T-cell (primary cell): ENCODE results near the gene RNASE12. TPM values are rescaled to one million over a fixed set of nuclear protein-coding genes. Genes with fewer than 3 reads are reported as not detected.

Experiments used
- ATAC-seq, 4 experiments: fragments of 200-7000 bp in 3 of 4; fragments of 150-1000 bp in 1 of 4; cut with Tn5 transposase; replicated peaks in 1 of 4; 1 replicate in 3 of 4; 2 replicates in 1 of 4; pipeline ENCODE4 v1.10.0; 2021; ENCODE audit warnings: moderate library complexity in 3 of 4, mild to moderate bottlenecking in 2 of 4, moderate number of reproducible peaks in 1 of 4
- CTCF ChIA-PET, 2 donors: fragments of 300-600 bp; sonication (Branson Sonifier 250); formaldehyde crosslinking; loops; one replicate each; lab custom pipeline; 2022; ENCODE audit warnings: antibody characterized with exemption in 2 of 2; lab: Charles Lee
- POLR2A ChIA-PET, 2 donors: fragments of 300-600 bp; sonication (Branson Sonifier 250); formaldehyde crosslinking; loops; one replicate each; lab custom pipeline; 2022; ENCODE audit warnings: antibody characterized with exemption in 2 of 2; lab: Charles Lee
- DNase-seq, 35 experiments: peaks; one replicate each; pipeline versions ENCODE4 v3.0.0 to v3.0.0-alpha.2; 2013 to 2023
- H3K27ac ChIP-seq: one replicate; pipeline ENCODE4 v1.5.1; 2013; ENCODE audit warnings: low read length
- H3K27me3 ChIP-seq, 2 experiments: replicated peaks in 1 of 2; 1 replicate in 1 of 2; 2 replicates in 1 of 2; pipeline versions ENCODE4 v1.6.1 to v1.7.0; 2013; ENCODE audit warnings: low read length in 1 of 2, mixed read lengths in 1 of 2; ENCODE audit not compliant: control insufficient read depth in 2 of 2, insufficient read depth in 2 of 2; ENCODE audit errors: extremely low read depth in 1 of 2
- H3K36me3 ChIP-seq, 2 donors: 1 replicate in 1 of 2; 2 replicates in 1 of 2; pipeline versions ENCODE4 v1.6.1 to v1.7.0; 2013; ENCODE audit warnings: low read length in 1 of 2; ENCODE audit not compliant: control insufficient read depth in 2 of 2, insufficient read depth in 1 of 2; ENCODE audit errors: extremely low read depth in 1 of 2
- H3K4me1 ChIP-seq, 2 experiments: 1 replicate in 1 of 2; 2 replicates in 1 of 2; pipeline versions ENCODE4 v1.6.1 to v1.7.0; 2013; ENCODE audit warnings: low read length in 2 of 2, mixed read lengths in 1 of 2; ENCODE audit not compliant: insufficient read depth in 2 of 2, control insufficient read depth in 1 of 2; ENCODE audit errors: extremely low read depth in 1 of 2
- H3K4me3 ChIP-seq, 2 donors: 1 replicate in 1 of 2; 2 replicates in 1 of 2; pipeline versions ENCODE4 v1.5.1 to v1.7.0; 2013; ENCODE audit warnings: mild to moderate bottlenecking in 2 of 2, low read length in 1 of 2, moderate library complexity in 1 of 2; ENCODE audit not compliant: control insufficient read depth in 1 of 2; ENCODE audit errors: extremely low read depth in 1 of 2
- H3K9me3 ChIP-seq: 2 replicates; pipeline ENCODE4 v1.7.0; 2013
- H3K27ac Mint-ChIP-seq, 2 donors: one replicate each; pipeline ENCODE4 v1.8.0; 2020 to 2021; ENCODE audit warnings: mild to moderate bottlenecking in 2 of 2, mixed read lengths in 2 of 2
- H3K27me3 Mint-ChIP-seq, 2 donors: one replicate each; pipeline ENCODE4 v1.8.0; 2021 to 2022; ENCODE audit warnings: mixed read lengths in 2 of 2
- H3K36me3 Mint-ChIP-seq: one replicate; pipeline ENCODE4 v1.8.0; 2021; ENCODE audit warnings: mixed read lengths
- H3K4me1 Mint-ChIP-seq, 3 donors: one replicate each; pipeline ENCODE4 v1.8.0; 2020 to 2022; ENCODE audit warnings: mixed read lengths in 3 of 3, mild to moderate bottlenecking in 1 of 3
- H3K4me3 Mint-ChIP-seq, 3 donors: one replicate each; pipeline ENCODE4 v1.8.0; 2020 to 2022; ENCODE audit warnings: mild to moderate bottlenecking in 3 of 3, mixed read lengths in 3 of 3, moderate library complexity in 3 of 3
- H3K9me3 Mint-ChIP-seq, 3 donors: one replicate each; pipeline ENCODE4 v1.8.0; 2020 to 2022; ENCODE audit warnings: mixed read lengths in 3 of 3
- WGBS: methylation state at CpG from one replicate; pipeline ENCODE4 v1.1.5; 2013; ENCODE audit warnings: missing lambda C conversion rate; ENCODE audit not compliant: insufficient coverage; 5-methylcytosine and 5-hydroxymethylcytosine counted together
- total RNA-seq, 35 experiments: library from RNA in 6 of 35; stranded (reverse) in 6 of 35; fragments of 120-200 nt in 1 of 35; gene quantifications; one replicate each; pipeline versions ENCODE4 v1.2.1 to v1.2.4 and lab custom pipeline; 2013 to 2026

RNASE12 gene
- total RNA-seq, 5 donors from 2014 or later (not counting 1 experiment from before 2014, with no cell fraction given): not detected

GRCh38 chr14:20617138-20618003 is 26.2 kb upstream of the RNASE12 start:
- Mint-ChIP-seq H3K4me3 (no peak overlapping the region), H3K27me3 (peaks cover 5 to 11% of the 10 kb centered on the region in 2 donors), H3K27ac (peak overlapping the region in 1 of 2 donors; percentile 52), H3K36me3 (no peaks in the 10 kb centered on the region), H3K9me3 (no peaks in the 10 kb centered on the region), H3K4me1 (peaks cover 6 to 10% (median 9%) of the 10 kb centered on the region in 3 donors)
- H3K27ac ChIP-seq: no peak overlapping the region
- H3K9me3 ChIP-seq: no peaks in the 10 kb centered on the region
- H3K27me3 ChIP-seq: peaks cover 1 to 4% of the 10 kb centered on the region in 2 experiments
- CTCF ChIA-PET: interaction anchor here in 1 of 2 donors (1.2 kb wide), 1 partner anchor 74 kb away, joined by 4 read pairs; no protein-coding TSS in a partner anchor
- POLR2A ChIA-PET: interaction anchor here in 1 of 2 donors (0.7 kb wide), 1 partner anchor 669 kb away, joined by 3 read pairs; no protein-coding TSS in a partner anchor
- H3K4me1 ChIP-seq: peaks cover 10 to 14% of the 10 kb centered on the region in 2 experiments
- no peaks in the 10 kb centered on the region for H3K36me3 ChIP-seq
- ATAC-seq (no peak), DNase-seq (no peak)
- no peak overlapping the region for H3K4me3 ChIP-seq
- 86% methylated on average over 9 of the region's 12 CpGs for WGBS

DNA sequence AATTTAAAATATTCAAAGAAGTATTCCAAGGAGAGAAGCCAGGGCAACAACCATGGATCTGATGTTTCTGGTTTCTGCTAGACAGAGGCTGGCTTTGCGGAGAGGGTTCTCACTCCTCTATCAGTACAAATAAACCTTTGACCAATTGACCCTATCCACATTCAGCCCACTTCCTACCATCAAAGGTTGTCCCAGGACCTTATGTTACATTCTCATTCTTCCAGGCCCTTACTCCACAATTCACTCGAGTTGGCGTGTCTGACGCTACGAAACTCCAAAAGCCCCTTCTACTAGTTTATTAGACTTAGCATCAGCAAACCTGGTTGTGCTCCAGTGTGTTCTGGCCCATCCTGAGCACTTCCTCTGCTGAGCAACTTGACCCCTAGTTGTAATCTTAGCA is 24.8 kb upstream of the RNASE12 start:
- H3K4me1 ChIP-seq: peaks cover 9 to 16% of the 10 kb centered on the region in 2 experiments
- CTCF ChIA-PET: interaction anchor here in 1 of 2 donors (0.9 kb wide), 1 partner anchor 73 kb away, joined by 3 read pairs; the partner anchor contains the start of gene ANG
- Mint-ChIP-seq H3K27me3 (peaks cover 5% of the 10 kb centered on the region in 2 donors), H3K36me3 (no peaks in the 10 kb centered on the region), H3K4me3 (no peak overlapping the region), H3K4me1 (peaks cover 5 to 8% (median 5%) of the 10 kb centered on the region in 3 donors), H3K27ac (no peak overlapping the region), H3K9me3 (no peaks in the 10 kb centered on the region)
- no peaks in the 10 kb centered on the region for H3K27me3 ChIP-seq
- WGBS: 92% methylated on average over 5 of the region's 5 CpGs
- H3K36me3 ChIP-seq: no peaks in the 10 kb centered on the region
- DNase-seq (no peak), ATAC-seq (no peak)
- H3K4me3 ChIP-seq: no peak overlapping the region
- H3K9me3 ChIP-seq: no peaks in the 10 kb centered on the region
- POLR2A ChIA-PET: no interaction called here
- no peak overlapping the region for H3K27ac ChIP-seq

- Histone ChIP-seq H3K27me3 (no peaks in the 10 kb centered on the region), H3K9me3 (no peaks in the 10 kb centered on the region), H3K27ac (peak overlapping the region; percentile 36), H3K4me3 (peak overlapping the region; percentile 57 to 75), H3K4me1 (peaks cover 19 to 29% of the 10 kb centered on the region in 2 experiments), H3K36me3 (no peaks in the 10 kb centered on the region)
- DNase-seq (peak in 5 of 35 experiments; percentile 20 to 36 (median 22)), ATAC-seq (peak; percentile 5 to 13 (median 8))
- Mint-ChIP-seq H3K27me3 (peaks cover 5% of the 10 kb centered on the region in 2 donors), H3K4me1 (peaks cover 5 to 8% (median 5%) of the 10 kb centered on the region in 3 donors), H3K27ac (peak overlapping the region; percentile 6 to 24), H3K36me3 (no peaks in the 10 kb centered on the region), H3K4me3 (no peak overlapping the region), H3K9me3 (no peaks in the 10 kb centered on the region)
- POLR2A ChIA-PET: interaction anchor here (0.7 to 1.7 kb wide), 4 partner anchors 17 to 362 kb away, joined by 4 to 7 read pairs (median 6); partner anchors contain the start of genes PARP2 (in 1 of the 2) and RNASE4 (in 1 of the 2)
- CTCF ChIA-PET: interaction anchor here (0.7 to 2.3 kb wide), 15 partner anchors 17 to 308 kb away, joined by 3 to 34 read pairs (median 4); partner anchors contain the start of genes CCNB1IP1 (in 1 of the 2), PARP2 (in 1 of the 2), PIP4P1 (in 1 of the 2) and RNASE4 (in 1 of the 2)
- 20% methylated on average over 1 of the region's 17 CpGs for WGBS
These were observed 23.1 kb upstream of the RNASE12 start for GRCh38 chr14:20614038-20614840.

DNA sequence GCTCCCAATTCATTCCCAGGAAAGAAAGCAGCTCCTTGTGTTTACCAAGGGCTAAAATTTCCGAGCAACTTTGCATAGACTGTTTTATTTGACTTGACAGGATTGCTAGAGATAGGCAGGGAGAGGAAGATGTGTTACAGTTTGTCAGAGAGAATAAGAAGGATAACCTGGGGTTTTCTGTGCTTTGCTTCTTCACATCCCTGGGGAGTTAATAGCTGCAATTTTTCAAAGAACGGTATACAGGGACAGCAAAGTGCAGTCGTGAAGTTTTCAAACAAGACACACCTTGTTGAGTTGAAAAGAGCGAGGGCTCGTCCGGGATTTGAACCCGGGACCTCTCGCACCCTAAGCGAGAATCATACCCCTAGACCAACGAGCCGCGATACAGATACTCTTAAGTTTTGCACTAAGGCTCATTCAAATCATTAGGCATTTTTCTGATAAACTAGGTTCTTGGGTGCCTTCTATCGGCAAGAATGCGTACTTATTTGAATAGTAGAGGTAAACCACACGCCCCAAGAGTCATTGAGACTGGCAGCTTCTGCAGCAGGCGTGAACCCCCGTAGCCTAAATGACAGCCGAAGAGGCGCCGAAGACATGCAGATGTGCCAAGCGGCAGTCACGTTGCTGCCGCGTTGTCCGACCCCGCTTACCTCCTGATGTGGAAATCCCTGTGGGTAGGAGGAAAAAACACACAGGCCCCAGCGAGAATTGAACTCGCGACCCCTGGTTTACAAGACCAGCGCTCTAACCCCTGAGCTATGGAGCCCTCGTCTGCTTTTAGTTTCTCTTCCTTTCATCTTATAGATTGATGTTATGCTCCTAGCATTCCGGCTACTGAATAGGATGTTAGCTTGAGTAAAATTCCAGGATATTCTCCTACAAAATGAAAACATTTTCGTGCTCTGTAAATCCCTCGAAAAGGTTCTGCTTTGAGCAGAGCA is 22.2 kb upstream of the RNASE12 start:
- DNase-seq: peak; percentile 65 to 93 (median 80)
- ATAC-seq: peak; percentile 79 to 84 (median 82)
- H3K27me3 ChIP-seq: no peaks in the 10 kb centered on the region
- CTCF ChIA-PET: interaction anchor here (0.6 to 2.3 kb wide), 20 partner anchors 18 to 307 kb away, joined by 3 to 34 read pairs (median 4); partner anchors contain the start of genes CCNB1IP1 (in 1 of the 2), PARP2 (in 1 of the 2), PIP4P1 (in 1 of the 2) and PNP (in 1 of the 2)
- no peaks in the 10 kb centered on the region for H3K9me3 Mint-ChIP-seq
- no peaks in the 10 kb centered on the region for H3K36me3 Mint-ChIP-seq
- POLR2A ChIA-PET: interaction anchor here (1.2 to 1.7 kb wide), 4 partner anchors 18 to 270 kb away, joined by 3 to 7 read pairs (median 6); partner anchors contain the start of genes PARP2 (in 1 of the 2) and RNASE4 (in 1 of the 2)
- peaks cover 5 to 8% (median 5%) of the 10 kb centered on the region in 3 donors for H3K4me1 Mint-ChIP-seq
- H3K27ac Mint-ChIP-seq: no peak overlapping the region
- peak overlapping the region; percentile 36 for H3K27ac ChIP-seq
- no peaks in the 10 kb centered on the region for H3K36me3 ChIP-seq
- H3K4me3 Mint-ChIP-seq: no peak overlapping the region
- WGBS: 2% methylated on average over 13 of the region's 34 CpGs
- peaks cover 19 to 29% of the 10 kb centered on the region in 2 experiments for H3K4me1 ChIP-seq
- no peaks in the 10 kb centered on the region for H3K9me3 ChIP-seq
- H3K27me3 Mint-ChIP-seq: no peaks in the 10 kb centered on the region
- H3K4me3 ChIP-seq: peak overlapping the region; percentile 57 to 75

GRCh38 chr14:20612403-20612802 is 21.2 kb upstream of the RNASE12 start:
- DNase-seq (peak in 1 of 35 experiments; percentile 42), ATAC-seq (no peak)
- H3K27ac ChIP-seq: peak overlapping the region; percentile 29
- 21% methylated on average over 3 of the region's 5 CpGs for WGBS
- no peak overlapping the region for H3K4me3 Mint-ChIP-seq
- no peak overlapping the region for H3K27ac Mint-ChIP-seq
- ChIA-PET POLR2A (interaction anchor here (1.2 to 1.7 kb wide), 3 partner anchors 19 to 71 kb away, joined by 3 to 7 read pairs (median 6); partner anchors contain the start of gene RNASE4 (in 1 of the 2)), CTCF (interaction anchor here (0.6 to 2.3 kb wide), 12 partner anchors 19 to 306 kb away, joined by 3 to 34 read pairs (median 4); partner anchors contain the start of genes PARP2 (in 1 of the 2), RNASE4 (in 1 of the 2) and TTC5 (in 1 of the 2))
- no peaks in the 10 kb centered on the region for H3K27me3 Mint-ChIP-seq
- no peaks in the 10 kb centered on the region for H3K27me3 ChIP-seq
- no peaks in the 10 kb centered on the region for H3K36me3 ChIP-seq
- no peaks in the 10 kb centered on the region for H3K9me3 ChIP-seq
- no peak overlapping the region for H3K4me3 ChIP-seq
- H3K36me3 Mint-ChIP-seq: no peaks in the 10 kb centered on the region
- no peaks in the 10 kb centered on the region for H3K9me3 Mint-ChIP-seq
- peaks cover 0 to 5% (median 4%) of the 10 kb centered on the region in 3 donors for H3K4me1 Mint-ChIP-seq
- peaks cover 19 to 27% of the 10 kb centered on the region in 2 experiments for H3K4me1 ChIP-seq
